H1 (cell line): ENCODE measurements around the gene FHIT. TPM values are rescaled to one million over a fixed set of nuclear protein-coding genes. Genes with fewer than 3 reads are reported as not detected.

Experiments
- CTCF ChIA-PET: fragments of 300-600 bp; sonication (Branson Sonifier 250); formaldehyde crosslinking; loops from one replicate; lab custom pipeline; 2021; ENCODE audit not compliant: partially characterized antibody; lab: Charles Lee
- POLR2A ChIA-PET: fragments of 300-600 bp; sonication (Branson Sonifier 250); formaldehyde crosslinking; loops from one replicate; lab custom pipeline; 2021; ENCODE audit warnings: inconsistent platforms; ENCODE audit not compliant: partially characterized antibody; lab: Charles Lee
- DNase-seq, 2 experiments: peaks; one replicate each; pipeline versions ENCODE4 v3.0.0 to v3.0.0-alpha.2; 2010 to 2022; ENCODE audit warnings: low spot score in 2 of 2, low read depth in 1 of 2, mixed read lengths in 1 of 2
- FAIRE-seq: peaks from 2 replicates; lab custom pipeline; 2011; peaks lifted over from hg19 to GRCh38; lab: Jason Lieb, UNC
- H2AFZ ChIP-seq: 2 replicates; pipeline ENCODE4 v1.8.1; 2012; ENCODE audit warnings: low read length, inconsistent platforms
- H2AK5ac ChIP-seq: 2 replicates; pipeline ENCODE4 v1.6.1; 2013; ENCODE audit warnings: low read depth, low read length
- H2BK120ac ChIP-seq: replicated peaks from 2 replicates; pipeline ENCODE3; 2013; ENCODE audit warnings: low read depth, low read length, inconsistent platforms
- H2BK12ac ChIP-seq: 2 replicates; pipeline ENCODE4 v1.6.1; 2013; ENCODE audit warnings: low read depth, low read length
- H2BK15ac ChIP-seq: 2 replicates; pipeline ENCODE4 v1.6.1; 2013; ENCODE audit warnings: low read length
- H2BK20ac ChIP-seq: 2 replicates; pipeline ENCODE4 v1.6.1; 2013; ENCODE audit warnings: low read length
- H2BK5ac ChIP-seq: 2 replicates; pipeline ENCODE4 v1.6.1; 2013; ENCODE audit warnings: low read depth, low read length
- H3K14ac ChIP-seq: 2 replicates; pipeline ENCODE4 v1.6.1; 2013; ENCODE audit warnings: inconsistent platforms; ENCODE audit not compliant: insufficient read length
- H3K18ac ChIP-seq: 2 replicates; pipeline ENCODE4 v1.6.1; 2013; ENCODE audit warnings: low read length; ENCODE audit errors: extremely low read depth
- H3K23ac ChIP-seq: 2 replicates; pipeline ENCODE4 v1.6.1; 2013; ENCODE audit warnings: inconsistent platforms; ENCODE audit not compliant: insufficient read length
- H3K23me2 ChIP-seq: 2 replicates; pipeline ENCODE4 v1.6.1; 2013; ENCODE audit warnings: low read depth, low read length
- H3K27ac ChIP-seq: 2 replicates; pipeline ENCODE4 v1.6.1; 2011; ENCODE audit warnings: low read depth, low read length, inconsistent platforms
- H3K27me3 ChIP-seq, 4 experiments: replicated peaks in 1 of 4; 1 replicate in 1 of 4; 2 replicates in 3 of 4; pipeline versions ENCODE4 v1.6.1 to v1.8.1; 2011 to 2013; ENCODE audit warnings: low read length in 3 of 4, mild to moderate bottlenecking in 3 of 4, inconsistent platforms in 2 of 4, mixed read lengths in 2 of 4, moderate library complexity in 1 of 4; ENCODE audit not compliant: control insufficient read depth in 3 of 4, insufficient read depth in 3 of 4; ENCODE audit errors: extremely low read depth in 1 of 4
- H3K36me3 ChIP-seq, 4 experiments: 2 replicates each; pipeline versions ENCODE4 v1.6.1 to v1.8.1; 2011 to 2013; ENCODE audit warnings: mild to moderate bottlenecking in 4 of 4, low read length in 3 of 4, moderate library complexity in 2 of 4, control low read depth in 1 of 4, inconsistent platforms in 1 of 4; ENCODE audit not compliant: insufficient read depth in 4 of 4, control insufficient read depth in 2 of 4
- H3K4ac ChIP-seq: replicated peaks from 2 replicates; pipeline ENCODE3; 2013; ENCODE audit warnings: low read length, low read depth, mixed read lengths, inconsistent platforms; ENCODE audit not compliant: insufficient read length
- H3K4me1 ChIP-seq, 4 experiments: replicated peaks in 1 of 4; 1 replicate in 1 of 4; 2 replicates in 3 of 4; pipeline versions ENCODE4 v1.6.1 to v1.8.1; 2011 to 2013; ENCODE audit warnings: low read length in 3 of 4, inconsistent platforms in 2 of 4, mixed read lengths in 1 of 4; ENCODE audit not compliant: insufficient read depth in 4 of 4, control insufficient read depth in 3 of 4
- H3K4me2 ChIP-seq, 2 experiments: 2 replicates each; pipeline versions ENCODE4 v1.6.1 to v1.8.1; 2011 to 2013; ENCODE audit warnings: low read depth in 2 of 2, low read length in 2 of 2, control low read depth in 1 of 2, inconsistent platforms in 1 of 2, mild to moderate bottlenecking in 1 of 2; ENCODE audit not compliant: insufficient read depth in 1 of 2
- H3K4me3 ChIP-seq, 4 experiments: fragments of 200-600, 300-600 bp in 1 of 4; sonication (generic), shearing (Covaris generic), sonication (Bioruptor Twin) in 1 of 4; 2 replicates each; pipeline versions ENCODE4 v1.5.1 to v1.8.1; 2011 to 2016; ENCODE audit warnings: low read length in 4 of 4, low read depth in 3 of 4, control low read depth in 2 of 4, inconsistent platforms in 2 of 4, mild to moderate bottlenecking in 2 of 4, mixed read lengths in 1 of 4, moderate library complexity in 1 of 4; ENCODE audit not compliant: insufficient read depth in 2 of 4; ENCODE audit errors: extremely low read depth in 1 of 4
- H3K56ac ChIP-seq: replicated peaks from 2 replicates; pipeline ENCODE3; 2013; ENCODE audit warnings: low read depth, mild to moderate bottlenecking, mixed read lengths, low read length, inconsistent platforms; ENCODE audit not compliant: insufficient read length
- H3K79me1 ChIP-seq: 2 replicates; pipeline ENCODE4 v1.6.1; 2013; ENCODE audit warnings: low read depth, low read length, control low read depth
- H3K79me2 ChIP-seq, 2 experiments: 2 replicates each; pipeline versions ENCODE4 v1.6.1 to v1.8.1; 2012 to 2013; ENCODE audit warnings: low read length in 2 of 2, mild to moderate bottlenecking in 2 of 2, inconsistent platforms in 1 of 2; ENCODE audit not compliant: insufficient read depth in 2 of 2, control insufficient read depth in 1 of 2
- H3K9ac ChIP-seq, 4 experiments: replicated peaks in 1 of 4; 1 replicate in 1 of 4; 2 replicates in 3 of 4; pipeline versions ENCODE4 v1.6.1 to v1.8.1; 2011 to 2013; ENCODE audit warnings: low read depth in 3 of 4, low read length in 3 of 4, control low read depth in 2 of 4, mild to moderate bottlenecking in 2 of 4, moderate library complexity in 2 of 4, inconsistent platforms in 1 of 4; ENCODE audit errors: extremely low read depth in 1 of 4
- H3K9me3 ChIP-seq, 2 experiments: 2 replicates each; pipeline versions ENCODE4 v1.6.1 to v1.8.1; 2012 to 2013; ENCODE audit warnings: mild to moderate bottlenecking in 2 of 2, moderate library complexity in 2 of 2, control low read depth in 1 of 2, inconsistent platforms in 1 of 2, low read depth in 1 of 2, low read length in 1 of 2, mixed read lengths in 1 of 2; ENCODE audit not compliant: insufficient read depth in 2 of 2
- H4K20me1 ChIP-seq, 2 experiments: replicated peaks in 1 of 2; 2 replicates each; pipeline versions ENCODE3 to v1.8.1; 2011 to 2013; ENCODE audit warnings: inconsistent platforms in 2 of 2, low read length in 2 of 2, mild to moderate bottlenecking in 1 of 2; ENCODE audit not compliant: insufficient read depth in 2 of 2, control insufficient read depth in 1 of 2
- H4K5ac ChIP-seq: 2 replicates; pipeline ENCODE4 v1.6.1; 2013; ENCODE audit warnings: low read length, low read depth, mixed read lengths, inconsistent platforms; ENCODE audit not compliant: insufficient read length
- H4K8ac ChIP-seq: 2 replicates; pipeline ENCODE4 v1.8.0; 2013; ENCODE audit warnings: mild to moderate bottlenecking, moderate library complexity, low read length, inconsistent platforms; ENCODE audit not compliant: insufficient read depth; ENCODE audit errors: extremely low read depth
- H4K91ac ChIP-seq: replicated peaks from 2 replicates; pipeline ENCODE3; 2013; ENCODE audit warnings: low read length, mixed read lengths, inconsistent platforms; ENCODE audit not compliant: insufficient read length
- ASH2L ChIP-seq: fragments of 200-600, 300-600 bp; sonication (generic); IDR thresholded peaks from one replicate; pipeline ENCODE4 v1.7.1; 2017; ENCODE audit warnings: low read length
- BACH1 ChIP-seq: IDR thresholded peaks from 2 replicates; pipeline ENCODE4 v1.6.1; 2012; ENCODE audit warnings: low read length, improper control_type of control experiment
- CTBP2 ChIP-seq: IDR thresholded peaks from 2 replicates; pipeline ENCODE4 v1.7.0; 2011; ENCODE audit warnings: borderline replicate concordance, mild to moderate bottlenecking, moderate library complexity, mixed read lengths, low read length; ENCODE audit not compliant: insufficient read depth, insufficient read length
- EZH2 ChIP-seq: fragments of 200-600 bp; sonication (generic); IDR thresholded peaks from 2 replicates; pipeline ENCODE4 v1.7.1; 2012; ENCODE audit warnings: low read depth, mild to moderate bottlenecking, moderate library complexity, low read length, inconsistent platforms; ENCODE audit not compliant: severe bottlenecking
- KDM1A ChIP-seq: fragments of 200-600, 300-600 bp; sonication (generic); IDR thresholded peaks from 2 replicates; pipeline ENCODE4 v1.7.1; 2016; ENCODE audit warnings: mild to moderate bottlenecking, low read length, borderline replicate concordance
- MAFK ChIP-seq: IDR thresholded peaks from 2 replicates; pipeline ENCODE4 v1.6.1; 2012; ENCODE audit warnings: low read depth, mild to moderate bottlenecking, improper control_type of control experiment, low read length
- POLR2A ChIP-seq, 2 experiments: IDR thresholded peaks; 1 replicate in 1 of 2; 2 replicates in 1 of 2; pipeline ENCODE4 v1.6.1; 2011; ENCODE audit warnings: low read depth in 2 of 2, low read length in 2 of 2, mild to moderate bottlenecking in 2 of 2; ENCODE audit errors: control extremely low read depth in 1 of 2
- RFX5 ChIP-seq: IDR thresholded peaks from 2 replicates; pipeline ENCODE4 v1.6.1; 2011; ENCODE audit warnings: low read depth, low read length, improper control_type of control experiment, borderline replicate concordance
- SIRT6 ChIP-seq: IDR thresholded peaks from one replicate; pipeline ENCODE4 v1.7.1; 2012; ENCODE audit warnings: low read length, inconsistent platforms
- SP4 ChIP-seq: IDR thresholded peaks from 2 replicates; pipeline ENCODE4 v1.6.1; 2012; ENCODE audit warnings: low read length, inconsistent platforms
- TAF1 ChIP-seq: IDR thresholded peaks from 2 replicates; pipeline ENCODE4 v1.6.1; 2011; ENCODE audit warnings: mild to moderate bottlenecking, low read depth, low read length
- TEAD4 ChIP-seq: IDR thresholded peaks from 2 replicates; pipeline ENCODE4 v1.6.1; 2012; ENCODE audit warnings: low read depth, low read length, inconsistent platforms, mixed read lengths
- YY1 ChIP-seq: IDR thresholded peaks from 2 replicates; pipeline ENCODE4 v1.6.1; 2011; ENCODE audit warnings: low read depth, mild to moderate bottlenecking, low read length
- WGBS, 2 experiments: shearing (Covaris generic) in 1 of 2; methylation state at CpG; one replicate each; pipeline versions ENCODE4 v1.1.6 to v1.1.7; 2013 to 2015; ENCODE audit warnings: low lambda C conversion rate in 2 of 2, mixed read lengths in 2 of 2, inconsistent platforms in 1 of 2, low coverage in 1 of 2, missing lambda C conversion rate in 1 of 2; ENCODE audit not compliant: insufficient replicate concordance in 2 of 2, insufficient coverage in 1 of 2, insufficient read length in 1 of 2; ENCODE audit errors: extremely low coverage in 1 of 2, missing lambda C conversion rate in 1 of 2; 5-methylcytosine and 5-hydroxymethylcytosine counted together
- polyA plus RNA-seq, 7 experiments: library from polyadenylated mRNA; depleted of rRNA in 3 of 7; stranded (reverse) in 5 of 7; unstranded in 2 of 7; fragments of >200 nt in 5 of 7; fragments of 200-250 nt in 2 of 7; gene quantifications; 1 replicate in 5 of 7; 2 replicates in 1 of 7; 4 replicates in 1 of 7; pipeline versions ENCODE4 v1.2.1 to v1.2.3, GENCODE V29; 2011 to 2013; ENCODE audit warnings: missing spikeins in 2 of 7, mixed read lengths in 2 of 7
- total RNA-seq: library from RNA; stranded (reverse); fragmentation: NEBNext Ultra II Directional; extraction: Animal tissue kit (Norgen Biotek cat#: 25700); gene quantifications from 2 replicates; pipeline ENCODE4 v1.2.1, GENCODE V29; 2021
- TF ChIP-seq, protein P1 (sequence below): IDR thresholded peaks from 2 replicates; pipeline ENCODE4 v1.6.1; 2011; ENCODE audit warnings: low read depth, mild to moderate bottlenecking, low read length; ENCODE audit not compliant: insufficient read depth
- TF ChIP-seq, protein P2 (sequence below): IDR thresholded peaks from 2 replicates; pipeline ENCODE4 v1.6.1; 2012; ENCODE audit warnings: inconsistent platforms

The FHIT gene
- total and polyA plus RNA-seq, 2 of the 8 experiments (the other 6 are each of a cell fraction or from before 2014, with no cell fraction given), result 1.2 to 3.2 TPM

DNA sequence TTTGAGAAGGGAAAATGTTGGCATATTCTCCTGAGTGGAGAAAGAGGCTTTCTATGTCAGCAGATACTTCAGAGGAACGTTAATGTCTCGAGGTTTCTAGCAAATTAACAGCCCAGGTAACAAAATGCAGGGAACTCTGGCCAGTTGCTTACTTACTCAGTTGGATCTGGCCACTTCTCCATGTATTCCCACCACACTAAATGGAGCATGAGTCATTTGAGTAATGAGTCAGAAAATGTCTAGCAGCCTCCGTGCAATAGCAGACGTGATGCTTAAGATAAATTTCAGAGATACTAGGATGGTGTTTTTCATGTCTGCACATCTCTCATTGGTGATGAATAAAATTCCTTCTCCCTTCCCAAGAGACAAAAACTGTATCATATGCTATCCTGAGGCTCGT lies 671.5 kb downstream of the FHIT start:
- WGBS, 2 experiments, result 86% methylated on average over 5 of the region's 5 CpGs; no CpG with 5 or more reads in 1 of the 2 experiments
- no peak overlapping the region for H3K4me3 ChIP-seq
- no peak overlapping the region for H2BK5ac ChIP-seq
- no peaks in the 10 kb centered on the region for H3K36me3 ChIP-seq
- no peak overlapping the region for H3K18ac ChIP-seq
- H4K8ac ChIP-seq, result no peak overlapping the region
- H2BK12ac ChIP-seq, result no peak overlapping the region
- H3K23me2 ChIP-seq, result no peaks in the 10 kb centered on the region
- DNase-seq, result no peak
- peak overlapping the region; percentile 50; the same call in 1 of the 2 replicates for H2BK20ac ChIP-seq
- no peak overlapping the region for H3K23ac ChIP-seq
- H4K91ac ChIP-seq, result no peak overlapping the region
- H3K4me2 ChIP-seq, result no peak overlapping the region
- FAIRE-seq, result no peak
- H3K4me1 ChIP-seq, result peaks cover 0 to 9% (median 0%) of the 10 kb centered on the region in 4 experiments; a peak in 1 of 7 replicates
- no peak overlapping the region for H3K9ac ChIP-seq
- H3K9me3 ChIP-seq, result no peaks in the 10 kb centered on the region
- no peak overlapping the region for H3K14ac ChIP-seq
- no peak overlapping the region for H2BK15ac ChIP-seq
- no peak overlapping the region for H2AFZ ChIP-seq
- no peaks in the 10 kb centered on the region for H4K20me1 ChIP-seq
- CTCF ChIA-PET, result interaction anchor here (6.5 kb wide), 1 partner anchor 163 kb away, joined by 45 read pairs; no protein-coding TSS in a partner anchor
- H2AK5ac ChIP-seq, result no peak overlapping the region
- POLR2A ChIA-PET, result no interaction called here
- H3K56ac ChIP-seq, result no peak overlapping the region
- no peak overlapping the region for H2BK120ac ChIP-seq
- H3K4ac ChIP-seq, result no peak overlapping the region
- H3K79me1 ChIP-seq, result no peaks in the 10 kb centered on the region
- no peaks in the 10 kb centered on the region for H3K27me3 ChIP-seq
- H3K27ac ChIP-seq, result no peak overlapping the region
- H3K79me2 ChIP-seq, result no peaks in the 10 kb centered on the region
- no peak overlapping the region for H4K5ac ChIP-seq
- TF ChIP-seq RFX5 (no peak), SP4 (no peak), TAF1 (no peak), KDM1A (no peak), ASH2L (no peak), YY1 (no peak), EZH2 (no peak), TEAD4 (no peak), POLR2A (IDR thresholded peaks at IDR 0.05; ENCODE audit: control extremely low read depth in 1 of 2, low read depth in 2 of 2, low read length in 2 of 2) (no peak), MAFK (no peak), SIRT6 (no peak), BACH1 (no peak), CTBP2 (no peak)
- TF ChIP-seq, protein P1, sequence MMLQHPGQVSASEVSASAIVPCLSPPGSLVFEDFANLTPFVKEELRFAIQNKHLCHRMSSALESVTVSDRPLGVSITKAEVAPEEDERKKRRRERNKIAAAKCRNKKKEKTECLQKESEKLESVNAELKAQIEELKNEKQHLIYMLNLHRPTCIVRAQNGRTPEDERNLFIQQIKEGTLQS, result no peak
- TF ChIP-seq, protein P2, sequence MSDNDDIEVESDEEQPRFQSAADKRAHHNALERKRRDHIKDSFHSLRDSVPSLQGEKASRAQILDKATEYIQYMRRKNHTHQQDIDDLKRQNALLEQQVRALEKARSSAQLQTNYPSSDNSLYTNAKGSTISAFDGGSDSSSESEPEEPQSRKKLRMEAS, result no peak
